A549 (cell line): ENCODE data around the gene STS. TPM values are rescaled to one million over a fixed set of nuclear protein-coding genes. Genes with fewer than 3 reads are reported as not detected.

Experiments
- ATAC-seq, 2 experiments: fragments of 200-7000 bp in 1 of 2; fragments of >200 bp in 1 of 2; cut with Nextera tagmentation in 1 of 2; cut with Tn5 transposase in 1 of 2; 3 replicates each; pipeline versions ENCODE4 v1.8.0 to v1.9.1; 2018 to 2020; ENCODE audit warnings: mild to moderate bottlenecking in 1 of 2, moderate library complexity in 1 of 2
- CTCF ChIA-PET: fragments of 300-600 bp; sonication (Branson Sonifier 250); formaldehyde crosslinking; extraction: SDS; loops from one replicate; lab custom pipeline; 2021; ENCODE audit warnings: antibody characterized with exemption, inconsistent platforms; lab: Yijun Ruan, JAX
- POLR2A ChIA-PET: fragments of 350-600 bp; formaldehyde crosslinking; extraction: SDS; loops from one replicate; lab custom pipeline; 2021; ENCODE audit warnings: antibody characterized with exemption, inconsistent platforms; lab: Yijun Ruan, JAX
- DNase-seq, 2 experiments: peaks; one replicate each; pipeline versions ENCODE4 v3.0.0 to v3.0.0-alpha.2; 2011 to 2016; ENCODE audit warnings: low read depth in 1 of 2, low spot score in 1 of 2
- FAIRE-seq: peaks from 2 replicates; lab custom pipeline; 2011; peaks lifted over from hg19 to GRCh38; lab: Jason Lieb, UNC
- H3K27ac ChIP-seq, 2 experiments: fragments of >200 bp; sonication (Bioruptor Twin); formaldehyde crosslinking; 3 replicates each; pipeline ENCODE4 v1.5.1; 2016 to 2017
- H3K4me1 ChIP-seq: fragments of >200 bp; sonication (Bioruptor Twin); formaldehyde crosslinking; 3 replicates; pipeline ENCODE4 v1.6.1; 2016
- H3K4me2 ChIP-seq: fragments of >200 bp; sonication (Bioruptor Twin); formaldehyde crosslinking; 3 replicates; pipeline ENCODE4 v1.6.1; 2016
- H3K4me3 ChIP-seq: fragments of >200 bp; sonication (Bioruptor Twin); formaldehyde crosslinking; 3 replicates; pipeline ENCODE4 v1.5.1; 2016
- H3K9me3 ChIP-seq: fragments of >200 bp; sonication (Bioruptor Twin); formaldehyde crosslinking; 3 replicates; pipeline ENCODE4 v1.6.1; 2016
- BHLHE40 ChIP-seq: IDR thresholded peaks from 2 replicates; pipeline ENCODE4 v1.6.1; 2012; ENCODE audit warnings: low read depth, low read length, inconsistent platforms
- CEBPB ChIP-seq, 2 experiments: fragments of >200 bp in 1 of 2; sonication (Bioruptor Twin) in 1 of 2; formaldehyde crosslinking in 1 of 2; IDR thresholded peaks; 2 replicates each; pipeline ENCODE4 v1.6.1; 2012 to 2016
- CHD2 ChIP-seq: fragments of 150-350 bp; IDR thresholded peaks from 2 replicates; pipeline ENCODE4 v1.6.1; 2014; ENCODE audit warnings: low read length; ENCODE audit not compliant: partially characterized antibody
- CHD4 ChIP-seq: fragments of 200-600 bp; sonication (generic); IDR thresholded peaks from 2 replicates; pipeline ENCODE4 v1.6.1; 2016; ENCODE audit warnings: antibody characterized with exemption, mild to moderate bottlenecking, borderline replicate concordance
- ESRRA ChIP-seq: fragments of 150-350 bp; IDR thresholded peaks from 2 replicates; pipeline ENCODE4 v1.6.1; 2014; ENCODE audit warnings: mild to moderate bottlenecking, low read length, borderline replicate concordance
- FOXS1 ChIP-seq: fragments of 250-450 bp; sonication (Bioruptor Pico); IDR thresholded peaks from 2 replicates; pipeline ENCODE4 v1.5.0; 2020; ENCODE audit warnings: mild to moderate bottlenecking, moderate library complexity
- HEYL ChIP-seq: fragments of 250-450 bp; sonication (Bioruptor Pico); IDR thresholded peaks from 2 replicates; pipeline ENCODE4 v1.8.0; 2021; ENCODE audit warnings: mild to moderate bottlenecking, moderate library complexity
- HMGXB4 ChIP-seq: fragments of 250-450 bp; sonication (Bioruptor Pico); IDR thresholded peaks from 2 replicates; pipeline ENCODE4 v1.5.0; 2021; ENCODE audit warnings: mild to moderate bottlenecking, moderate library complexity, borderline replicate concordance
- HOXA7 ChIP-seq: fragments of 250-450 bp; sonication (Bioruptor Pico); IDR thresholded peaks from 2 replicates; pipeline ENCODE4 v1.5.0; 2020; ENCODE audit warnings: mild to moderate bottlenecking, moderate library complexity
- HOXB13 ChIP-seq: fragments of 250-450 bp; sonication (Bioruptor Pico); IDR thresholded peaks from 2 replicates; pipeline ENCODE4 v1.5.0; 2020; ENCODE audit warnings: low read depth, mild to moderate bottlenecking, moderate library complexity
- HOXB5 ChIP-seq: fragments of 250-450 bp; sonication (Bioruptor Pico); IDR thresholded peaks from 2 replicates; pipeline ENCODE4 v1.5.0; 2020; ENCODE audit warnings: mild to moderate bottlenecking, moderate library complexity
- JUN ChIP-seq, 2 experiments: fragments of >200 bp; sonication (Bioruptor Twin); formaldehyde crosslinking; IDR thresholded peaks; 2 replicates in 1 of 2; 3 replicates in 1 of 2; pipeline ENCODE4 v1.6.1; 2016 to 2017
- JUNB ChIP-seq: fragments of >200 bp; sonication (Bioruptor Twin); formaldehyde crosslinking; IDR thresholded peaks from 2 replicates; pipeline ENCODE4 v1.6.1; 2016
- KDM1A ChIP-seq: fragments of 200-600 bp; sonication (generic); IDR thresholded peaks from 2 replicates; pipeline ENCODE4 v1.6.1; 2016; ENCODE audit warnings: low read depth, mild to moderate bottlenecking
- KDM5A ChIP-seq: fragments of 200-600 bp; sonication (generic); IDR thresholded peaks from 2 replicates; pipeline ENCODE4 v1.6.1; 2016; ENCODE audit warnings: antibody characterized with exemption, mild to moderate bottlenecking
- NPAS2 ChIP-seq: fragments of 250-450 bp; sonication (Bioruptor Pico); IDR thresholded peaks from 2 replicates; pipeline ENCODE4 v1.8.0; 2022; ENCODE audit warnings: mild to moderate bottlenecking, moderate library complexity, borderline replicate concordance
- NR3C1 ChIP-seq: fragments of >200 bp; sonication (Bioruptor Twin); formaldehyde crosslinking; IDR thresholded peaks from 3 replicates; pipeline ENCODE4 v1.6.1; 2017
- PHF8 ChIP-seq: fragments of 200-600 bp; sonication (generic); IDR thresholded peaks from 2 replicates; pipeline ENCODE4 v1.6.1; 2016; ENCODE audit warnings: low read depth, mild to moderate bottlenecking, antibody characterized with exemption, moderate library complexity, borderline replicate concordance
- POLR2AphosphoS2 ChIP-seq: conservative IDR thresholded peaks from 2 replicates; pipeline ENCODE4 v1.6.1; 2012; ENCODE audit warnings: low read length, improper control_type of control experiment, inconsistent platforms
- RAD21 ChIP-seq, 2 experiments: fragments of >200 bp in 1 of 2; sonication (Bioruptor Twin) in 1 of 2; formaldehyde crosslinking in 1 of 2; IDR thresholded peaks in 1 of 2; conservative IDR thresholded peaks in 1 of 2; 2 replicates in 1 of 2; 3 replicates in 1 of 2; pipeline ENCODE4 v1.6.1; 2012 to 2018; ENCODE audit warnings: inconsistent platforms in 1 of 2
- REST ChIP-seq: fragments of 200-600 bp; sonication (generic); IDR thresholded peaks from 2 replicates; pipeline ENCODE4 v1.6.1; 2016; ENCODE audit warnings: antibody characterized with exemption, mild to moderate bottlenecking, moderate library complexity
- SMC3 ChIP-seq: fragments of >200 bp; sonication (Bioruptor Twin); formaldehyde crosslinking; IDR thresholded peaks from 3 replicates; pipeline ENCODE4 v1.6.1; 2018; ENCODE audit warnings: inconsistent platforms
- SREBF2 ChIP-seq: fragments of 450-650 bp; IDR thresholded peaks from 2 replicates; pipeline ENCODE4 v1.6.1; 2014; ENCODE audit warnings: mild to moderate bottlenecking, moderate library complexity
- TP53 ChIP-seq: fragments of 250-450 bp; sonication (Bioruptor Pico); IDR thresholded peaks from 2 replicates; pipeline ENCODE4 v1.5.0; 2021; ENCODE audit warnings: mild to moderate bottlenecking, moderate library complexity
- ZFP36 ChIP-seq: fragments of 450-650 bp; IDR thresholded peaks from 2 replicates; pipeline ENCODE4 v1.6.1; 2014; ENCODE audit warnings: borderline replicate concordance; ENCODE audit not compliant: partially characterized antibody
- ZSCAN20 ChIP-seq: fragments of 250-450 bp; sonication (Bioruptor Pico); IDR thresholded peaks from 2 replicates; pipeline ENCODE4 v1.8.0; 2022; ENCODE audit warnings: mild to moderate bottlenecking, moderate library complexity
- WGBS: methylation state at CpG from one replicate; pipeline ENCODE4 v1.1.6; 2017; ENCODE audit errors: missing lambda C conversion rate; 5-methylcytosine and 5-hydroxymethylcytosine counted together
- polyA plus RNA-seq, 4 experiments: library from polyadenylated mRNA; depleted of rRNA in 3 of 4; stranded (reverse); fragments of >200 nt; fragmentation: RNase III in 1 of 4; extraction: RNeasy Plus Mini Kit Qiagen cat#74134 plus additional on column Dnase treatment in 1 of 4; gene quantifications; 2 replicates in 3 of 4; 3 replicates in 1 of 4; pipeline ENCODE4 v1.2.3, GENCODE V29; 2011 to 2017
- TF ChIP-seq, protein P1 (sequence below): fragments of >200 bp; sonication (Bioruptor Twin); formaldehyde crosslinking; IDR thresholded peaks from 3 replicates; pipeline ENCODE4 v1.6.1; 2016
- TF ChIP-seq, protein P2 (sequence below): fragments of 450-650 bp; IDR thresholded peaks from 2 replicates; pipeline ENCODE4 v1.6.1; 2014; ENCODE audit warnings: antibody characterized with exemption

The STS gene
- polyA plus RNA-seq, 2 of the 4 experiments (the other 2 are of a cell fraction): 2.1 to 2.4 TPM

- no peak for TF ChIP-seq HMGXB4 (CRISPR knock-in tag)
- TF ChIP-seq HOXB13: no peak
- TF ChIP-seq RAD21 (conservative IDR thresholded peaks at IDR 0.05 in 1 of 2, IDR thresholded peaks at IDR 0.05 in 1 of 2): no peak
- no peak for TF ChIP-seq NPAS2
- no peak for TF ChIP-seq HEYL (CRISPR knock-in tag)
- peak in 1 of 2 experiments; percentile 52; a peak in 2 of 5 replicates for TF ChIP-seq JUN (IDR thresholded peaks at IDR 0.05)
- TF ChIP-seq BHLHE40: no peak
- TF ChIP-seq CEBPB (IDR thresholded peaks at IDR 0.05): no peak
- no peak for TF ChIP-seq ZFP36
- TF ChIP-seq, protein P1, sequence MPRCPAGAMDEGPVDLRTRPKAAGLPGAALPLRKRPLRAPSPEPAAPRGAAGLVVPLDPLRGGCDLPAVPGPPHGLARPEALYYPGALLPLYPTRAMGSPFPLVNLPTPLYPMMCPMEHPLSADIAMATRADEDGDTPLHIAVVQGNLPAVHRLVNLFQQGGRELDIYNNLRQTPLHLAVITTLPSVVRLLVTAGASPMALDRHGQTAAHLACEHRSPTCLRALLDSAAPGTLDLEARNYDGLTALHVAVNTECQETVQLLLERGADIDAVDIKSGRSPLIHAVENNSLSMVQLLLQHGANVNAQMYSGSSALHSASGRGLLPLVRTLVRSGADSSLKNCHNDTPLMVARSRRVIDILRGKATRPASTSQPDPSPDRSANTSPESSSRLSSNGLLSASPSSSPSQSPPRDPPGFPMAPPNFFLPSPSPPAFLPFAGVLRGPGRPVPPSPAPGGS: 0 out of 3 replicates have a peak, but pooled peaks have one; percentile 41
- TF ChIP-seq CHD4: no peak
- TF ChIP-seq CHD2: no peak
- TF ChIP-seq NR3C1: no peak
- no peak for TF ChIP-seq ZSCAN20
- TF ChIP-seq KDM5A: no peak
- TF ChIP-seq SREBF2: no peak
- no peak for TF ChIP-seq KDM1A
- no peak for TF ChIP-seq JUNB
- no peak for TF ChIP-seq POLR2AphosphoS2
- TF ChIP-seq SMC3: no peak
- no peak for TF ChIP-seq PHF8
- TF ChIP-seq ESRRA: no peak
- no peak for TF ChIP-seq HOXB5 (CRISPR knock-in tag)
These were observed 704 bp downstream of the STS start, which contains the start of gene PUDP (continued) for GRCh38 chrX:7147978-7148854.

GRCh38 chrX:7149411-7149810 is 1.9 kb downstream of the STS start:
- whole genome bisulfite sequencing: 62% methylated on average over 5 of the region's 5 CpGs

DNA sequence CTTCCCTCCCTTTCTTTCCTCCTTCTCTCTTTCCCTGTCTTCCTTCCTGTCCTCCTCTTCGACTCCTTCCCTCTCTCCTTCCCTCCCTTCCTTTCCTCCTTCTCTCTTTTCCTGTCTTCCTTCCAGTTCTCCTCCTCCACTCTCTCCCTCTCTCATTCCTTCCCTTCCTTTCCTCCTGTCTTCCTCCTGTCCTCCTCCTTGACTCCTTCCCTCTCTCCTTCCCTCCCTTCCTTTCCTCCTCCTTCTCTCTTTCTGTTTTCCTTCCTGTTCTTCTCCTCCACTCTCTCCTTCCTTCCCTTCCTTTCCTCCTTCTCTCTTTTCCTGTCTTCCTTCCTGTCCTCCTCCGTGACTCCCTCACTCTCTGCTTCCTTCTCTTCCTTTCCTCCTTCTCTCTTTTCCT is 5.7 kb downstream of the STS start:
- Histone ChIP-seq H3K4me2 (no peak overlapping the region), H3K9me3 (no peaks in the 10 kb centered on the region), H3K27ac (no peak overlapping the region), H3K4me1 (peaks cover 7% of the 10 kb centered on the region; the same call in 2 of the 3 replicates), H3K4me3 (no peak overlapping the region)
- ChIA-PET POLR2A (no interaction called here), CTCF (no interaction called here)
- DNase-seq: no peak
- no peak for ATAC-seq
- no peak for FAIRE-seq
- WGBS: 30% methylated on average over 1 of the region's 2 CpGs
- TF ChIP-seq, protein P1: no peak
- TF ChIP-seq REST (no peak), FOXS1 (CRISPR knock-in tag) (no peak), HOXA7 (CRISPR knock-in tag) (no peak)
- TF ChIP-seq, protein P2, sequence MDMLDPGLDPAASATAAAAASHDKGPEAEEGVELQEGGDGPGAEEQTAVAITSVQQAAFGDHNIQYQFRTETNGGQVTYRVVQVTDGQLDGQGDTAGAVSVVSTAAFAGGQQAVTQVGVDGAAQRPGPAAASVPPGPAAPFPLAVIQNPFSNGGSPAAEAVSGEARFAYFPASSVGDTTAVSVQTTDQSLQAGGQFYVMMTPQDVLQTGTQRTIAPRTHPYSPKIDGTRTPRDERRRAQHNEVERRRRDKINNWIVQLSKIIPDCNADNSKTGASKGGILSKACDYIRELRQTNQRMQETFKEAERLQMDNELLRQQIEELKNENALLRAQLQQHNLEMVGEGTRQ: no peak

More at GRCh38 chrX:7149411-7149810, 1.9 kb downstream of the STS start:
- TF ChIP-seq TP53 (CRISPR knock-in tag) (no peak), JUNB (no peak)
- TF ChIP-seq, all 56 proteins: peak for 0
- H3K9me3 ChIP-seq: no peaks in the 10 kb centered on the region
- ATAC-seq (no peak), DNase-seq (no peak), FAIRE-seq (no peak)
- CTCF ChIA-PET: interaction anchor here (0.9 kb wide), 1 partner anchor 14 kb away, joined by 4 read pairs; no protein-coding TSS in a partner anchor
- H3K4me1 ChIP-seq: peaks cover 26% of the 10 kb centered on the region
- H3K27ac ChIP-seq: no peak overlapping the region
- no peak overlapping the region for H3K4me3 ChIP-seq
- POLR2A ChIA-PET: no interaction called here
- no peak overlapping the region for H3K4me2 ChIP-seq
